A549 (cell line): ENCODE measurements around the gene UBQLN4. TPM values are rescaled to one million over a fixed set of nuclear protein-coding genes. Genes with fewer than 3 reads are reported as not detected.

ENCODE experiments used
- ATAC-seq, 2 experiments: fragments of 200-7000 bp in 1 of 2; fragments of >200 bp in 1 of 2; cut with Nextera tagmentation in 1 of 2; cut with Tn5 transposase in 1 of 2; 3 replicates each; pipeline versions ENCODE4 v1.8.0 to v1.9.1; 2018 to 2020; ENCODE audit warnings: mild to moderate bottlenecking in 1 of 2, moderate library complexity in 1 of 2
- CTCF ChIA-PET: fragments of 300-600 bp; sonication (Branson Sonifier 250); formaldehyde crosslinking; extraction: SDS; loops from one replicate; lab custom pipeline; 2021; ENCODE audit warnings: antibody characterized with exemption, inconsistent platforms; lab: Yijun Ruan, JAX
- POLR2A ChIA-PET: fragments of 350-600 bp; formaldehyde crosslinking; extraction: SDS; loops from one replicate; lab custom pipeline; 2021; ENCODE audit warnings: antibody characterized with exemption, inconsistent platforms; lab: Yijun Ruan, JAX
- DNase-seq, 2 experiments: peaks; one replicate each; pipeline versions ENCODE4 v3.0.0 to v3.0.0-alpha.2; 2011 to 2016; ENCODE audit warnings: low read depth in 1 of 2, low spot score in 1 of 2
- FAIRE-seq: peaks from 2 replicates; lab custom pipeline; 2011; peaks lifted over from hg19 to GRCh38; lab: Jason Lieb, UNC
- H3K27ac ChIP-seq, 2 experiments: fragments of >200 bp; sonication (Bioruptor Twin); formaldehyde crosslinking; 3 replicates each; pipeline ENCODE4 v1.5.1; 2016 to 2017
- H3K4me1 ChIP-seq: fragments of >200 bp; sonication (Bioruptor Twin); formaldehyde crosslinking; 3 replicates; pipeline ENCODE4 v1.6.1; 2016
- H3K4me2 ChIP-seq: fragments of >200 bp; sonication (Bioruptor Twin); formaldehyde crosslinking; 3 replicates; pipeline ENCODE4 v1.6.1; 2016
- H3K4me3 ChIP-seq: fragments of >200 bp; sonication (Bioruptor Twin); formaldehyde crosslinking; 3 replicates; pipeline ENCODE4 v1.5.1; 2016
- H3K9me3 ChIP-seq: fragments of >200 bp; sonication (Bioruptor Twin); formaldehyde crosslinking; 3 replicates; pipeline ENCODE4 v1.6.1; 2016
- ATOH8 ChIP-seq: fragments of 250-450 bp; sonication (Bioruptor Pico); IDR thresholded peaks from 2 replicates; pipeline ENCODE4 v1.5.0; 2020; ENCODE audit warnings: low read depth, mild to moderate bottlenecking, moderate library complexity
- BCL3 ChIP-seq: fragments of >200 bp; sonication (Bioruptor Twin); formaldehyde crosslinking; IDR thresholded peaks from 3 replicates; pipeline ENCODE4 v1.6.1; 2016
- CEBPB ChIP-seq, 2 experiments: fragments of >200 bp in 1 of 2; sonication (Bioruptor Twin) in 1 of 2; formaldehyde crosslinking in 1 of 2; IDR thresholded peaks; 2 replicates each; pipeline ENCODE4 v1.6.1; 2012 to 2016
- CHD2 ChIP-seq: fragments of 150-350 bp; IDR thresholded peaks from 2 replicates; pipeline ENCODE4 v1.6.1; 2014; ENCODE audit warnings: low read length; ENCODE audit not compliant: partially characterized antibody
- CHD4 ChIP-seq: fragments of 200-600 bp; sonication (generic); IDR thresholded peaks from 2 replicates; pipeline ENCODE4 v1.6.1; 2016; ENCODE audit warnings: antibody characterized with exemption, mild to moderate bottlenecking, borderline replicate concordance
- E2F6 ChIP-seq: IDR thresholded peaks from 2 replicates; pipeline ENCODE4 v1.6.1; 2012; ENCODE audit warnings: low read depth, borderline replicate concordance
- ESRRA ChIP-seq: fragments of 150-350 bp; IDR thresholded peaks from 2 replicates; pipeline ENCODE4 v1.6.1; 2014; ENCODE audit warnings: mild to moderate bottlenecking, low read length, borderline replicate concordance
- FOSL2 ChIP-seq, 2 experiments: fragments of 450-650 bp in 1 of 2; fragments of >200 bp in 1 of 2; sonication (Bioruptor Twin) in 1 of 2; formaldehyde crosslinking; IDR thresholded peaks; 2 replicates each; pipeline versions ENCODE4 v1.5.0 to v1.6.1; 2016 to 2020; ENCODE audit warnings: mild to moderate bottlenecking in 1 of 2, moderate library complexity in 1 of 2
- FOXS1 ChIP-seq: fragments of 250-450 bp; sonication (Bioruptor Pico); IDR thresholded peaks from 2 replicates; pipeline ENCODE4 v1.5.0; 2020; ENCODE audit warnings: mild to moderate bottlenecking, moderate library complexity
- GATA3 ChIP-seq: IDR thresholded peaks from 2 replicates; pipeline ENCODE4 v1.6.1; 2012; ENCODE audit warnings: borderline replicate concordance
- HES2 ChIP-seq: fragments of >200 bp; sonication (Bioruptor Twin); formaldehyde crosslinking; IDR thresholded peaks from 2 replicates; pipeline ENCODE4 v1.6.1; 2016
- HOXA7 ChIP-seq: fragments of 250-450 bp; sonication (Bioruptor Pico); IDR thresholded peaks from 2 replicates; pipeline ENCODE4 v1.5.0; 2020; ENCODE audit warnings: mild to moderate bottlenecking, moderate library complexity
- HOXB5 ChIP-seq: fragments of 250-450 bp; sonication (Bioruptor Pico); IDR thresholded peaks from 2 replicates; pipeline ENCODE4 v1.5.0; 2020; ENCODE audit warnings: mild to moderate bottlenecking, moderate library complexity
- JUN ChIP-seq, 2 experiments: fragments of >200 bp; sonication (Bioruptor Twin); formaldehyde crosslinking; IDR thresholded peaks; 2 replicates in 1 of 2; 3 replicates in 1 of 2; pipeline ENCODE4 v1.6.1; 2016 to 2017
- JUNB ChIP-seq: fragments of >200 bp; sonication (Bioruptor Twin); formaldehyde crosslinking; IDR thresholded peaks from 2 replicates; pipeline ENCODE4 v1.6.1; 2016
- KDM1A ChIP-seq: fragments of 200-600 bp; sonication (generic); IDR thresholded peaks from 2 replicates; pipeline ENCODE4 v1.6.1; 2016; ENCODE audit warnings: low read depth, mild to moderate bottlenecking
- MYC ChIP-seq: IDR thresholded peaks from 2 replicates; pipeline ENCODE4 v1.6.1; 2012; ENCODE audit warnings: mild to moderate bottlenecking, inconsistent platforms, low read length, improper control_type of control experiment, borderline replicate concordance
- NFE2L2 ChIP-seq: fragments of 150-350 bp; conservative IDR thresholded peaks from 2 replicates; pipeline ENCODE4 v1.6.1; 2014; ENCODE audit warnings: low read length
- NPAS2 ChIP-seq: fragments of 250-450 bp; sonication (Bioruptor Pico); IDR thresholded peaks from 2 replicates; pipeline ENCODE4 v1.8.0; 2022; ENCODE audit warnings: mild to moderate bottlenecking, moderate library complexity, borderline replicate concordance
- NR3C1 ChIP-seq: fragments of >200 bp; sonication (Bioruptor Twin); formaldehyde crosslinking; IDR thresholded peaks from 3 replicates; pipeline ENCODE4 v1.6.1; 2017
- PBX3 ChIP-seq: IDR thresholded peaks from 2 replicates; pipeline ENCODE4 v1.6.1; 2012
- PHF8 ChIP-seq: fragments of 200-600 bp; sonication (generic); IDR thresholded peaks from 2 replicates; pipeline ENCODE4 v1.6.1; 2016; ENCODE audit warnings: low read depth, mild to moderate bottlenecking, antibody characterized with exemption, moderate library complexity, borderline replicate concordance
- POLR2A ChIP-seq: IDR thresholded peaks from 2 replicates; pipeline ENCODE4 v1.6.1; 2012; ENCODE audit warnings: mild to moderate bottlenecking, low read length
- POLR2AphosphoS2 ChIP-seq: conservative IDR thresholded peaks from 2 replicates; pipeline ENCODE4 v1.6.1; 2012; ENCODE audit warnings: low read length, improper control_type of control experiment, inconsistent platforms
- REST ChIP-seq: fragments of 200-600 bp; sonication (generic); IDR thresholded peaks from 2 replicates; pipeline ENCODE4 v1.6.1; 2016; ENCODE audit warnings: antibody characterized with exemption, mild to moderate bottlenecking, moderate library complexity
- SMC3 ChIP-seq: fragments of >200 bp; sonication (Bioruptor Twin); formaldehyde crosslinking; IDR thresholded peaks from 3 replicates; pipeline ENCODE4 v1.6.1; 2018; ENCODE audit warnings: inconsistent platforms
- SREBF2 ChIP-seq: fragments of 450-650 bp; IDR thresholded peaks from 2 replicates; pipeline ENCODE4 v1.6.1; 2014; ENCODE audit warnings: mild to moderate bottlenecking, moderate library complexity
- TFCP2L1 ChIP-seq: fragments of 250-450 bp; sonication (Bioruptor Pico); IDR thresholded peaks from 2 replicates; pipeline ENCODE4 v1.5.0; 2021; ENCODE audit warnings: mild to moderate bottlenecking
- USF2 ChIP-seq: fragments of 450-650 bp; IDR thresholded peaks from 2 replicates; pipeline ENCODE4 v1.6.1; 2014; ENCODE audit warnings: antibody characterized with exemption
- ZNF302 ChIP-seq: fragments of 250-450 bp; sonication (Bioruptor Pico); IDR thresholded peaks from 2 replicates; pipeline ENCODE4 v1.9.0; 2021; ENCODE audit warnings: inconsistent platforms, mild to moderate bottlenecking, moderate library complexity
- WGBS: methylation state at CpG from one replicate; pipeline ENCODE4 v1.1.6; 2017; ENCODE audit errors: missing lambda C conversion rate; 5-methylcytosine and 5-hydroxymethylcytosine counted together
- polyA plus RNA-seq, 4 experiments: library from polyadenylated mRNA; depleted of rRNA in 3 of 4; stranded (reverse); fragments of >200 nt; fragmentation: RNase III in 1 of 4; extraction: RNeasy Plus Mini Kit Qiagen cat#74134 plus additional on column Dnase treatment in 1 of 4; gene quantifications; 2 replicates in 3 of 4; 3 replicates in 1 of 4; pipeline ENCODE4 v1.2.3, GENCODE V29; 2011 to 2017

Gene UBQLN4
- polyA plus RNA-seq, 2 of the 4 experiments (the other 2 are of a cell fraction): 38.2 to 42.0 TPM

GRCh38 chr1:156096640-156097391 is 43.2 kb upstream of the UBQLN4 start:
- ATAC-seq (peak; percentile 96 to 97), DNase-seq (peak; percentile 86 to 93), FAIRE-seq (no peak)
- Histone ChIP-seq H3K9me3 (no peaks in the 10 kb centered on the region), H3K4me2 (peak overlapping the region; percentile 62), H3K4me1 (peaks cover 44% of the 10 kb centered on the region), H3K27ac (peak overlapping the region; percentile 91 to 93), H3K4me3 (no peak overlapping the region)
- CTCF ChIA-PET: interaction anchor here (0.5 to 29.4 kb wide), 43 partner anchors 9 to 339 kb away, joined by 3 to 2239 read pairs (median 4); partner anchors contain the start of genes LMNA, PMF1, SEMA4A and SLC25A44
- POLR2A ChIA-PET: interaction anchor here (1.0 to 2.2 kb wide), 8 partner anchors 9 to 116 kb away, joined by 3 to 17 read pairs (median 6); partner anchors contain the start of genes LMNA and PMF1
- 27% methylated on average over 14 of the region's 14 CpGs for WGBS
- TF ChIP-seq ESRRA (no peak), HOXA7 (no peak), POLR2AphosphoS2 (no peak), ATOH8 (CRISPR knock-in tag) (no peak), NPAS2 (CRISPR knock-in tag) (no peak), HOXB5 (CRISPR knock-in tag) (peak; percentile 53; the same call in 1 of the 2 replicates), TFCP2L1 (CRISPR knock-in tag) (no peak), PHF8 (no peak), REST (no peak), HES2 (no peak), MYC (no peak), USF2 (no peak), GATA3 (no peak), KDM1A (no peak), NR3C1 (no peak), E2F6 (no peak), NFE2L2 (no peak), SMC3 (peak; percentile 100), POLR2A (no peak), FOSL2 (IDR thresholded peaks at IDR 0.05) (no peak), FOSL2 (CRISPR knock-in tag; IDR thresholded peaks at IDR 0.05) (no peak; the same call in 1 of the 2 replicates), JUN (IDR thresholded peaks at IDR 0.05) (no peak; a peak in 1 of 5 replicates), SREBF2 (no peak), CHD4 (no peak), BCL3 (no peak), CHD2 (no peak), PBX3 (no peak), JUNB (no peak), CEBPB (IDR thresholded peaks at IDR 0.05) (no peak), FOXS1 (CRISPR knock-in tag) (no peak), ZNF302 (no peak)
